GM03348 (cell line): Measurements from ENCODE around the gene EFHC1.

Experiments used
- DNase-seq: peaks from one replicate; pipeline ENCODE4 v3.0.0; 2012; ENCODE audit warnings: low spot score

The EFHC1 gene

GRCh38 chr6:52540286-52540902 lies 120.3 kb downstream of the EFHC1 start:
- peak; percentile 47 for DNase-seq

- DNase-seq = no peak
Measured at GRCh38 chr6:52541135-52541534, 121.0 kb downstream of the EFHC1 start.

GRCh38 chr6:52543262-52543661 lies 123.1 kb downstream of the EFHC1 start:
- DNase-seq = no peak

- DNase-seq = peak; percentile 45
Measured at GRCh38 chr6:52543729-52544601, 123.8 kb downstream of the EFHC1 start.

- DNase-seq = no peak
Measured at GRCh38 chr6:52544602-52545405, 124.7 kb downstream of the EFHC1 start.

- no peak for DNase-seq
Measured at GRCh38 chr6:52545406-52546119, 125.4 kb downstream of the EFHC1 start.

GRCh38 chr6:52546192-52546591 lies 126.0 kb downstream of the EFHC1 start:
- no peak for DNase-seq

GRCh38 chr6:52546678-52547077 lies 126.5 kb downstream of the EFHC1 start:
- DNase-seq = no peak

GRCh38 chr6:52547647-52548352 lies 127.7 kb downstream of the EFHC1 start:
- DNase-seq = no peak

- DNase-seq = no peak
Measured at GRCh38 chr6:52548353-52548713, 128.2 kb downstream of the EFHC1 start.

- DNase-seq = no peak
Measured at GRCh38 chr6:52548999-52549398, 128.9 kb downstream of the EFHC1 start.

- DNase-seq = no peak
Measured at GRCh38 chr6:52549428-52549827, 129.3 kb downstream of the EFHC1 start.

GRCh38 chr6:52550014-52550575 lies 130.0 kb downstream of the EFHC1 start:
- no peak for DNase-seq

GRCh38 chr6:52550870-52551269 lies 130.7 kb downstream of the EFHC1 start:
- DNase-seq = no peak

GRCh38 chr6:52551483-52552277 lies 131.5 kb downstream of the EFHC1 start:
- DNase-seq = peak; percentile 81

GRCh38 chr6:52552278-52552643 lies 132.1 kb downstream of the EFHC1 start:
- no peak for DNase-seq

GRCh38 chr6:52553158-52553557 lies 133.0 kb downstream of the EFHC1 start:
- DNase-seq = no peak

- no peak for DNase-seq
Measured at GRCh38 chr6:52553719-52554118, 133.6 kb downstream of the EFHC1 start.

GRCh38 chr6:52554684-52555280 lies 134.6 kb downstream of the EFHC1 start:
- no peak for DNase-seq
